Forelimb muscle (tissue), 1 donor: ENCODE results near the gene IPMK. TPM values are rescaled to one million over a fixed set of nuclear protein-coding genes. Genes with fewer than 3 reads are reported as not detected.

Experiments
- DNase-seq: peaks from one replicate; pipeline ENCODE4 v3.0.0-alpha.2; 2013; ENCODE audit warnings: low read depth
- polyA plus RNA-seq: library from polyadenylated mRNA; unstranded; fragments of 120-200 nt; gene quantifications from one replicate; pipeline ENCODE4 v1.2.1, GENCODE V29; 2013; ENCODE audit not compliant: insufficient read length

The IPMK gene
- polyA plus RNA-seq, result 3.3 TPM

GRCh38 chr10:58267713-58268453 is at the start of gene IPMK:
Gene IPMK (minus strand): TSS chr10:58267894. CDS start chr10:58267611, 283 bp downstream.
- DNase-seq, result no peak

- no peak for DNase-seq
Measured at GRCh38 chr10:58316874-58317273, 49.2 kb upstream of the IPMK start.

- DNase-seq, result no peak
Measured at GRCh38 chr10:58311026-58311425, 43.3 kb upstream of the IPMK start.

- DNase-seq, result no peak
Measured at GRCh38 chr10:58307676-58308075, 40.0 kb upstream of the IPMK start.

- no peak for DNase-seq
Measured at GRCh38 chr10:58305821-58306220, 38.1 kb upstream of the IPMK start.

GRCh38 chr10:58304099-58304633 is 36.5 kb upstream of the IPMK start:
- DNase-seq, result no peak

GRCh38 chr10:58302254-58302653 is 34.6 kb upstream of the IPMK start:
- no peak for DNase-seq

- no peak for DNase-seq
Measured at GRCh38 chr10:58300676-58301075, 33.0 kb upstream of the IPMK start.

GRCh38 chr10:58299580-58299979 is 31.9 kb upstream of the IPMK start:
- DNase-seq, result no peak

- DNase-seq, result no peak
Measured at GRCh38 chr10:58293989-58294388, 26.3 kb upstream of the IPMK start.

- no peak for DNase-seq
Measured at GRCh38 chr10:58291538-58292174, 24.0 kb upstream of the IPMK start.

- DNase-seq, result no peak
Measured at GRCh38 chr10:58282615-58283014, 14.9 kb upstream of the IPMK start.

GRCh38 chr10:58281092-58281752 is 13.5 kb upstream of the IPMK start:
- no peak for DNase-seq

- DNase-seq, result no peak
Measured at GRCh38 chr10:58280477-58280876, 12.8 kb upstream of the IPMK start.

GRCh38 chr10:58278962-58279307 is 11.2 kb upstream of the IPMK start:
- no peak for DNase-seq

- DNase-seq, result no peak
Measured at GRCh38 chr10:58278274-58278961, 10.7 kb upstream of the IPMK start.

- DNase-seq, result no peak
Measured at GRCh38 chr10:58275908-58276307, 8.2 kb upstream of the IPMK start.

- DNase-seq, result no peak
Measured at GRCh38 chr10:58275261-58275660, 7.6 kb upstream of the IPMK start.

- no peak for DNase-seq
Measured at GRCh38 chr10:58269782-58270290, 2.1 kb upstream of the IPMK start.

- DNase-seq, result peak; percentile 98
Measured at GRCh38 chr10:58268946-58269781, 1.5 kb upstream of the IPMK start, which contains the start of gene CISD1. Gene CISD1 (plus strand): TSS chr10:58269162. CDS start chr10:58269274, 112 bp downstream.

GRCh38 chr10:58268454-58268945 is 806 bp upstream of the IPMK start:
- DNase-seq, result no peak
